GM06990 (cell line): ENCODE data around the gene RAD21L1.

Experiments
- DNase-seq: peaks from one replicate; pipeline ENCODE4 v3.0.0-alpha.2; 2011; ENCODE audit not compliant: insufficient read length; ENCODE audit errors: extremely low read depth
- H3K27me3 ChIP-seq: replicated peaks from 2 replicates; pipeline ENCODE4 v1.6.0; 2011; ENCODE audit warnings: low read length; ENCODE audit not compliant: control insufficient read depth, insufficient read depth
- H3K36me3 ChIP-seq: 2 replicates; pipeline ENCODE4 v1.5.1; 2011; ENCODE audit warnings: low read length; ENCODE audit not compliant: control insufficient read depth, insufficient read depth
- H3K4me3 ChIP-seq: replicated peaks from 2 replicates; pipeline ENCODE4 v1.5.1; 2011; ENCODE audit warnings: low read depth, mild to moderate bottlenecking, control low read depth, low read length
- TF ChIP-seq, protein P1 (sequence below): IDR thresholded peaks from 2 replicates; pipeline ENCODE4 v1.5.1; 2011; ENCODE audit warnings: low read length, control low read depth, mild to moderate bottlenecking, inconsistent platforms; ENCODE audit not compliant: insufficient read depth, poor library complexity, severe bottlenecking

Gene RAD21L1

DNA sequence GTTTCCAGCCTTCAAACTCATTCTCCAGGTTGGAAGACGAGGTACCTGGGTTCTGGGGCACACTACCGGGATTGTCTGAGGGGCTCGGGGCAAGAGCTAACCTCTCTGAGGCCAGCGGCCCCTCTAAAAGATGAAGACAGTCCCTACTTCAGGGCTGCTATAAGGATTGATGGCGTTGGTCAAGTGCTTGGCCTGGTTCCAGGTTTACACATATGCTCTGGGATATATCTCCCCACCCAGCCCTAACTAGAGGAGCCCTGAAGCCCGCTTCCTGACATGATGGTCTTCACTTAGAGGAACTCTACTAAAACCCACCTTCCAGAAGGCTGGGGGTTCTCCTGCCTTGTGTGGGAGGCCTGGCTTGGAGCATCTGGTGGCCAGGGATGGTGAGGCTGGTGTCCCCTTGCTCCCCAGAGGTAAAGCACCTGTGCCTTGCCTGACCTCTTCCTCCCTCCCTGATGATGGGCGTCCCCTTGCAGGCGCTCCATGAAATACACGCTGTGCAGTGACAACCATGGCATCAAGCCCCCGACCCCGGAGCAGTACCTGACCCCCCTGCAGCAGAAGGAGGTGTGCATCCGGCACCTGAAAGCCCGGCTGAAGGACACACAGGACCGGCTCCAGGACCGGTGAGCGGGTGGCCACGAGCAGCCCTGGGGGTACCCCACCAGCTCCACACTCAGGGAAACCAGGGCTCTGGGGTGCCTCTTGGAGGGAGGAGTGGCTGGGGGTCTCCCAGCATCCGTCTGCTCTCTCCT, 74.4 kb downstream of the RAD21L1 start:
- H3K4me3 ChIP-seq: no peak overlapping the region
- no peaks in the 10 kb centered on the region for H3K27me3 ChIP-seq
- TF ChIP-seq, protein P1, sequence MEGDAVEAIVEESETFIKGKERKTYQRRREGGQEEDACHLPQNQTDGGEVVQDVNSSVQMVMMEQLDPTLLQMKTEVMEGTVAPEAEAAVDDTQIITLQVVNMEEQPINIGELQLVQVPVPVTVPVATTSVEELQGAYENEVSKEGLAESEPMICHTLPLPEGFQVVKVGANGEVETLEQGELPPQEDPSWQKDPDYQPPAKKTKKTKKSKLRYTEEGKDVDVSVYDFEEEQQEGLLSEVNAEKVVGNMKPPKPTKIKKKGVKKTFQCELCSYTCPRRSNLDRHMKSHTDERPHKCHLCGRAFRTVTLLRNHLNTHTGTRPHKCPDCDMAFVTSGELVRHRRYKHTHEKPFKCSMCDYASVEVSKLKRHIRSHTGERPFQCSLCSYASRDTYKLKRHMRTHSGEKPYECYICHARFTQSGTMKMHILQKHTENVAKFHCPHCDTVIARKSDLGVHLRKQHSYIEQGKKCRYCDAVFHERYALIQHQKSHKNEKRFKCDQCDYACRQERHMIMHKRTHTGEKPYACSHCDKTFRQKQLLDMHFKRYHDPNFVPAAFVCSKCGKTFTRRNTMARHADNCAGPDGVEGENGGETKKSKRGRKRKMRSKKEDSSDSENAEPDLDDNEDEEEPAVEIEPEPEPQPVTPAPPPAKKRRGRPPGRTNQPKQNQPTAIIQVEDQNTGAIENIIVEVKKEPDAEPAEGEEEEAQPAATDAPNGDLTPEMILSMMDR: no peak
- DNase-seq: no peak
- no peaks in the 10 kb centered on the region for H3K36me3 ChIP-seq

DNA sequence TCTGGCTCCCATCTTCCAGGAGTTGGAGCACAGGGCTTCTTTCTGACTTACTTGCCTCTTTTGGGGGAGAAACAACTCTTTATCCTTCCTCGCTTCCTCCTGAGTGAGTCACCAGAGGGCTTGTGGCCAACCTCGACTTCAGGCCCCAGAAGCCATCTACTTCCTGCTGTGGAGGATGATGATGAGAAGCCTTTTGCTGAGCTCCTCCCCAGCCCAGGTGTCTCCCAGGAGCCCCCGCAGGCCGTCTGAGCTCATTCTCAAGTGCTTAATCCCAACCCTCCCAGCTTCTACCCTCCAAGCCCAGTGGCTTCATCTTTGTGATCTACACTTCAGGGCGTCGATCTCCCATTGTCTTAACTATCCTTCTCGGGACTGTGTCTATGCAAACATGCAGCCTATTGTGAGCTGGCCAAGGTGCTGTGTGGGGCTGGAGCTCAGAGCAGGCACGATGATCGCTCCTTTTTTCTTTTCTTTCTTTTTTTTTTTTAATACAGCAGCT, 75.2 kb downstream of the RAD21L1 start:
- no peak for DNase-seq
- Histone ChIP-seq H3K36me3 (no peaks in the 10 kb centered on the region), H3K4me3 (no peak overlapping the region), H3K27me3 (no peaks in the 10 kb centered on the region)
- TF ChIP-seq, protein P1: no peak

DNA sequence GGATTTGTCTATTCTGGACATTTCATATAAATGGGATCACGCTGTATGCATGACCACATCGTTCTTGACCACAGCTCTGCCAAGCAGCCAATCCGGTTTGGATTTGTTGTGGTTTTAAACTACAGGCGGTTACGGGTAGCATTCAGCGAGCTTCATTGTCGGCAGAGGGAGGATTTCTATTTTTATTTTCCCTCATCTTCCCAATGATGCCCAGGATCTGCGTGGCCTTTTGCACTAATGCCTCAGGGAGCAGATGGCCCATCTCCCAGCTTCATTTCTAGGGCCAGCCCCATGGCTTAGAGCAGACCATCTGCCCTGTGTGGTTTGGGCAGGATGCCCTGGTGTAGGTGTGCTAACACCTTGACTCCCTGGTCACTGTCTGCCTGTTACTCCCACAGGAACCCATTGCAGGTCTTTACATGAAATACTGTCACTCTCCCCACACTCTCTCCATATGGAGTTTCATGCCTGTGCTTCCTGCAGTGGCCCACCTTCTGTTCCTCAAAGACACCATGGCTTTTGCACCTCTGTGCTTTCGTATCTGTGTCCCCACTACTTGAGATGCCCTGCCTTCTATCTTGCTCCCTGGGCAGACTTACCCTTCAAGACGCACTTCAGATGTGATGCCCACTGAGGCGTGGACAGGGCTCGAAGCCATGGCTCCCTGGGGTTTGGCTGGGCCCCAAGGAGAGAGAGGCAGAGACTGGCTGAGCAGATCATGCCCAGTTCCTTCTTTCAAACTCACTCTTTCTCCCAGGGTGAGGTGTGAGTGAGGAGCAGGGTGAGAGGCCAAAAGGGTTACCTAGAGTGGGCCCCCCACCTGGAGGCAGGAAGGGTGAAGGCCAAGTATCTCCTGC, 77.1 kb downstream of the RAD21L1 start:
- no peaks in the 10 kb centered on the region for H3K36me3 ChIP-seq
- no peak for DNase-seq
- TF ChIP-seq, protein P1: no peak

DNA sequence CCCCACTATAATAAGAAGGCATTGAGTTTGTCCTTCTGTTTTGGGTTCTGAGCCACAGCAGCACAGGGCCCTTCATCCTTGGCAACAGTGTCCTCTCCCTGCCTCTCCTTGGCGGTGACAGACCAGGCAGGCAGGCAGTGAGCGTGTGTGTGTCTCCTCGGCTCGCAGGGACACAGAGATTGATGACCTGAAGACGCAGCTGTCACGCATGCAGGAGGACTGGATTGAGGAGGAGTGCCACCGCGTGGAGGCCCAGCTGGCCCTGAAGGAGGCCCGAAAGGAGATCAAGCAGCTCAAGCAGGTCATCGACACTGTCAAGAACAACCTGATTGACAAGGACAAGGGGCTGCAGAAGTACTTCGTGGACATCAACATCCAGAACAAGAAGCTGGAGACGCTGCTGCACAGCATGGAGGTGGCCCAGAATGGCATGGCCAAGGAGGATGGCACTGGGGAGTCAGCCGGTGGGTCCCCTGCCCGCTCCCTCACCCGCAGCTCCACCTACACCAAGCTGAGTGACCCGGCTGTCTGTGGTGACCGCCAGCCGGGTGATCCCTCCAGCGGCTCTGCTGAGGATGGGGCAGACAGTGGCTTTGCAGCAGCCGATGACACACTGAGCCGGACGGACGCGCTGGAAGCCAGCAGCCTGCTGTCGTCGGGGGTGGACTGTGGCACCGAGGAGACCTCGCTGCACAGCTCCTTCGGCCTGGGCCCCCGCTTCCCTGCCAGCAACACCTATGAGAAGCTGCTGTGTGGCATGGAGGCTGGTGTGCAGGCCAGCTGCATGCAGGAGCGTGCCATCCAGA, 79.1 kb downstream of the RAD21L1 start:
- no peak for DNase-seq
- TF ChIP-seq, protein P1: no peak
- Histone ChIP-seq H3K36me3 (no peaks in the 10 kb centered on the region), H3K4me3 (no peak overlapping the region), H3K27me3 (no peaks in the 10 kb centered on the region)

More for the DNA sequence above, 77.1 kb downstream of the RAD21L1 start:
- Histone ChIP-seq H3K4me3 (no peak overlapping the region), H3K27me3 (no peaks in the 10 kb centered on the region)
